GM12878 (cell line): Measurements from ENCODE around the gene ARSJ. TPM values are rescaled to one million over a fixed set of nuclear protein-coding genes. Genes with fewer than 3 reads are reported as not detected.
A peak's percentile ranks its signal among the peaks of the same experiment; 100 is the strongest.

Experiments
- ATAC-seq: fragments of 200-7000 bp; cut with Tn5 transposase; 3 replicates; pipeline ENCODE4 v1.9.1; 2020; ENCODE audit warnings: mild to moderate bottlenecking, moderate library complexity
- BruUV-seq: library from RNA; stranded (reverse); fragments of 400-500 nt; replicated peaks from 2 replicates; lab custom pipeline; 2021; lab: Mats Ljungman, UMichigan
- CTCF ChIA-PET: fragments of 300-600 bp; sonication (Branson Sonifier 250); formaldehyde crosslinking; extraction: SDS; loops from one replicate; lab custom pipeline; 2021; ENCODE audit warnings: inconsistent platforms; lab: Yijun Ruan, JAX
- POLR2A ChIA-PET: fragments of 350-600 bp; formaldehyde crosslinking; extraction: SDS; loops from one replicate; lab custom pipeline; 2021; ENCODE audit warnings: inconsistent platforms; lab: Charles Lee
- RAD21 ChIA-PET: fragments of 300-600 bp; sonication (Branson Sonifier 250); formaldehyde crosslinking; loops from one replicate; lab custom pipeline; 2023; ENCODE audit warnings: antibody characterized with exemption; ENCODE audit not compliant: unreplicated experiment; lab: Charles Lee
- SMC1A ChIA-PET: fragments of 300-600 bp; sonication (Branson Sonifier 250); formaldehyde crosslinking; loops from one replicate; lab custom pipeline; 2023; ENCODE audit not compliant: unreplicated experiment, uncharacterized antibody; lab: Charles Lee
- DNase-seq: peaks from one replicate; pipeline ENCODE4 v3.0.0-alpha.2; 2011; ENCODE audit warnings: low read depth, low spot score
- FAIRE-seq: peaks from 3 replicates; lab custom pipeline; 2011; peaks lifted over from hg19 to GRCh38; lab: Jason Lieb, UNC
- H2AFZ ChIP-seq: 2 replicates; pipeline ENCODE4 v1.6.0; 2011; ENCODE audit warnings: low read depth, low read length, control low read depth; ENCODE audit not compliant: control insufficient read depth
- H3K27ac ChIP-seq: 2 replicates; pipeline ENCODE4 v1.5.1; 2011; ENCODE audit warnings: control low read depth; ENCODE audit not compliant: control insufficient read depth, insufficient read depth
- H3K27me3 ChIP-seq, 2 experiments: replicated peaks in 1 of 2; 2 replicates each; pipeline versions ENCODE4 v1.6.0 to v1.6.1; 2011; ENCODE audit warnings: low read length in 1 of 2; ENCODE audit not compliant: control insufficient read depth in 2 of 2, insufficient read depth in 2 of 2
- H3K36me3 ChIP-seq, 2 experiments: 2 replicates each; pipeline ENCODE4 v1.5.1; 2011; ENCODE audit warnings: low read length in 1 of 2; ENCODE audit not compliant: control insufficient read depth in 2 of 2, insufficient read depth in 2 of 2
- H3K4me1 ChIP-seq: 2 replicates; pipeline ENCODE4 v1.6.1; 2011; ENCODE audit warnings: mild to moderate bottlenecking, low read length, moderate library complexity, mixed read lengths; ENCODE audit not compliant: control insufficient read depth, insufficient read depth
- H3K4me2 ChIP-seq: 2 replicates; pipeline ENCODE4 v1.6.0; 2011; ENCODE audit warnings: control low read depth; ENCODE audit not compliant: control insufficient read depth, insufficient read depth
- H3K4me3 ChIP-seq: fragments of 200-600 bp; sonication (generic); 2 replicates; pipeline ENCODE4 v1.5.1; 2016
- H3K79me2 ChIP-seq: 2 replicates; pipeline ENCODE4 v1.6.0; 2011; ENCODE audit warnings: low read length; ENCODE audit not compliant: control insufficient read depth, insufficient read depth
- H3K9ac ChIP-seq: 2 replicates; pipeline ENCODE4 v1.8.0; 2011; ENCODE audit warnings: low read length, control low read depth, mixed read lengths; ENCODE audit not compliant: control insufficient read depth, insufficient read depth
- H3K9me3 ChIP-seq: replicated peaks from 3 replicates; pipeline ENCODE4 v1.5.1; 2011; ENCODE audit warnings: mild to moderate bottlenecking, low read length; ENCODE audit not compliant: control insufficient read depth, insufficient read depth
- H4K20me1 ChIP-seq: 2 replicates; pipeline ENCODE4 v1.6.0; 2011; ENCODE audit not compliant: control insufficient read depth, insufficient read depth
- WGBS: methylation state at CpG from one replicate; pipeline ENCODE4 v1.1.6; 2016; ENCODE audit warnings: low lambda C conversion rate; ENCODE audit not compliant: insufficient replicate concordance, insufficient coverage; ENCODE audit errors: missing lambda C conversion rate; 5-methylcytosine and 5-hydroxymethylcytosine counted together
- in situ Hi-C: fragments of 300-500 bp; cut with MboI; formaldehyde crosslinking; loops from 9 replicates; pipeline ENCODE4 v1.14.3; 2018; ENCODE audit warnings: mixed read lengths
- intact Hi-C: fragments of 100-400 bp; cut with micrococcal nuclease; formaldehyde crosslinking; loops from one replicate; pipeline ENCODE4 v1.14.2; 2022; ENCODE audit not compliant: unreplicated experiment
- polyA plus RNA-seq, 11 experiments: library from polyadenylated mRNA; depleted of rRNA in 4 of 11; unstranded in 6 of 11; stranded (reverse) in 5 of 11; fragments of >200 nt; fragmentation: Nextera tagmentation in 4 of 11; fragmentation: Illumina TruSeq in 1 of 11; extraction: Ambion mirVana in 4 of 11; extraction: Trizol in 1 of 11; gene quantifications; 1 replicate in 1 of 11; 2 replicates in 10 of 11; pipeline versions ENCODE4 v1.2.1 to v1.2.3, GENCODE V29; 2011 to 2016; ENCODE audit warnings: inconsistent platforms in 2 of 11, missing spikeins in 2 of 11, low read depth in 1 of 11
- total RNA-seq, 4 experiments: library from RNA; depleted of rRNA in 3 of 4; stranded (reverse); fragments of >200 nt in 3 of 4; fragmentation: Illumina TruSeq in 1 of 4; extraction: Trizol in 1 of 4; gene quantifications; 2 replicates each; pipeline versions ENCODE4 v1.2.1 to v1.2.3, GENCODE V29; 2013 to 2021
- TF ChIP-seq, protein P1 (sequence below), 3 experiments: IDR thresholded peaks in 2 of 3; conservative IDR thresholded peaks in 1 of 3; 2 replicates each; pipeline ENCODE4 v1.5.1; 2011; ENCODE audit warnings: low read depth in 3 of 3, low read length in 3 of 3, mild to moderate bottlenecking in 3 of 3, control low read depth in 2 of 3, moderate library complexity in 2 of 3, inconsistent platforms in 1 of 3, mixed read lengths in 1 of 3; ENCODE audit not compliant: control insufficient read depth in 2 of 3, insufficient read depth in 1 of 3; ENCODE audit errors: extremely low read depth in 1 of 3
- TF ChIP-seq, protein P2 (sequence below): fragments of 450-650 bp; formaldehyde crosslinking; IDR thresholded peaks from 2 replicates; pipeline ENCODE4 v1.4.0; 2022; ENCODE audit warnings: mild to moderate bottlenecking, moderate library complexity

Gene ARSJ
- total and polyA plus RNA-seq, 10 of the 15 experiments (the other 5 are each of a cell fraction or from before 2014, with no cell fraction given) = under 0.01 to 0.19 (median 0.04) TPM; not detected in 5

DNA sequence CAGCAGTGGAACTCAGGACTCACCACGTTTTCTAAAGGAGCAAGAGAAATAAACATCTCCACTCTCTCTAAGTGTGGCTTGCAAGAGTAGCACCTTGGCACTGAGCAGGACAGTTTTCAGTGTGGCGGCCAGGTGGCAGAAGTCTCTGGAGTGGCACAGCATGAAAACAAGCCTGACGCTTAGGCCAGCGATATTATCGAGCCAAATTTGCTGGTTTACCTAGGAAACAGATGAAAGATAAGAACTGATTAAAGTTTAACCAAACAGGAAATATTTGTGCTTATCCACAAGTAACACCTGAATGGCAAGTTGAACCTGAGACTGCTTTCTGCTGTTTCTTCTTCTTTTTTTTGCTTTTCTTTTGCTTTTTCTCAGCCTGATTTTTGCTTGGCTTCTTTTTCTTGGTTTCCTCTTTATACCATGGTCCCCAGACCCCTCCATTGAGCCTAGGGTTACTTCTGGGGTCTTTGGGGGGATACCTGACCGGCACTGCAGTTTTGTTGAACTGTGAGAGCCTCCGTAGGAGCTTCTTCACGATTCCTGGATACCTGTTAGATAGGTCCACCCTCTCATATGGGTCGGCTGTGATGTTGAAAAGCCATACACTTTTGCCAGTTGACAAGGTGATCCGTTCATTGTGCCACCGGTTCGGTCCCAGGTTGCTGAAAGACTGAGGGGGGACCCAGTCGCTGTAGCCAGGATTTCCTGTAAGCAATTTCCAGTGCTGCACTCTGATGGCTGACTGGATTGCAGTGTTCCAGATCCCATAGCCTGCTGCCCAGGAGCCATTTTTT lies 77.3 kb downstream of the ARSJ start:
- no TSS peak for BruUV-seq
- H3K27ac ChIP-seq = no peak overlapping the region
- ATAC-seq (no peak), DNase-seq (no peak), FAIRE-seq (peak; percentile 18)
- ChIA-PET POLR2A (no interaction called here), SMC1A (interaction anchor here (3.8 kb wide), 1 partner anchor 77 kb away, joined by 15 read pairs; no protein-coding TSS in a partner anchor), CTCF (no interaction called here), RAD21 (no interaction called here)
- H3K27me3 ChIP-seq = no peaks in the 10 kb centered on the region
- no peaks in the 10 kb centered on the region for H3K36me3 ChIP-seq
- H3K4me1 ChIP-seq = peaks cover 11% of the 10 kb centered on the region
- no peak overlapping the region for H3K4me3 ChIP-seq
- no peaks in the 10 kb centered on the region for H3K79me2 ChIP-seq
- TF ChIP-seq, protein P1, sequence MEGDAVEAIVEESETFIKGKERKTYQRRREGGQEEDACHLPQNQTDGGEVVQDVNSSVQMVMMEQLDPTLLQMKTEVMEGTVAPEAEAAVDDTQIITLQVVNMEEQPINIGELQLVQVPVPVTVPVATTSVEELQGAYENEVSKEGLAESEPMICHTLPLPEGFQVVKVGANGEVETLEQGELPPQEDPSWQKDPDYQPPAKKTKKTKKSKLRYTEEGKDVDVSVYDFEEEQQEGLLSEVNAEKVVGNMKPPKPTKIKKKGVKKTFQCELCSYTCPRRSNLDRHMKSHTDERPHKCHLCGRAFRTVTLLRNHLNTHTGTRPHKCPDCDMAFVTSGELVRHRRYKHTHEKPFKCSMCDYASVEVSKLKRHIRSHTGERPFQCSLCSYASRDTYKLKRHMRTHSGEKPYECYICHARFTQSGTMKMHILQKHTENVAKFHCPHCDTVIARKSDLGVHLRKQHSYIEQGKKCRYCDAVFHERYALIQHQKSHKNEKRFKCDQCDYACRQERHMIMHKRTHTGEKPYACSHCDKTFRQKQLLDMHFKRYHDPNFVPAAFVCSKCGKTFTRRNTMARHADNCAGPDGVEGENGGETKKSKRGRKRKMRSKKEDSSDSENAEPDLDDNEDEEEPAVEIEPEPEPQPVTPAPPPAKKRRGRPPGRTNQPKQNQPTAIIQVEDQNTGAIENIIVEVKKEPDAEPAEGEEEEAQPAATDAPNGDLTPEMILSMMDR (IDR thresholded peaks at IDR 0.05 in 2 of 3, conservative IDR thresholded peaks at IDR 0.05 in 1 of 3; ENCODE audit: control insufficient read depth in 2 of 3, extremely low read depth in 1 of 3, insufficient read depth in 1 of 3, low read depth in 3 of 3, low read length in 3 of 3) = peak in 1 of 3 experiments; percentile 24; a peak in 1 of 6 replicates
- TF ChIP-seq, protein P2, sequence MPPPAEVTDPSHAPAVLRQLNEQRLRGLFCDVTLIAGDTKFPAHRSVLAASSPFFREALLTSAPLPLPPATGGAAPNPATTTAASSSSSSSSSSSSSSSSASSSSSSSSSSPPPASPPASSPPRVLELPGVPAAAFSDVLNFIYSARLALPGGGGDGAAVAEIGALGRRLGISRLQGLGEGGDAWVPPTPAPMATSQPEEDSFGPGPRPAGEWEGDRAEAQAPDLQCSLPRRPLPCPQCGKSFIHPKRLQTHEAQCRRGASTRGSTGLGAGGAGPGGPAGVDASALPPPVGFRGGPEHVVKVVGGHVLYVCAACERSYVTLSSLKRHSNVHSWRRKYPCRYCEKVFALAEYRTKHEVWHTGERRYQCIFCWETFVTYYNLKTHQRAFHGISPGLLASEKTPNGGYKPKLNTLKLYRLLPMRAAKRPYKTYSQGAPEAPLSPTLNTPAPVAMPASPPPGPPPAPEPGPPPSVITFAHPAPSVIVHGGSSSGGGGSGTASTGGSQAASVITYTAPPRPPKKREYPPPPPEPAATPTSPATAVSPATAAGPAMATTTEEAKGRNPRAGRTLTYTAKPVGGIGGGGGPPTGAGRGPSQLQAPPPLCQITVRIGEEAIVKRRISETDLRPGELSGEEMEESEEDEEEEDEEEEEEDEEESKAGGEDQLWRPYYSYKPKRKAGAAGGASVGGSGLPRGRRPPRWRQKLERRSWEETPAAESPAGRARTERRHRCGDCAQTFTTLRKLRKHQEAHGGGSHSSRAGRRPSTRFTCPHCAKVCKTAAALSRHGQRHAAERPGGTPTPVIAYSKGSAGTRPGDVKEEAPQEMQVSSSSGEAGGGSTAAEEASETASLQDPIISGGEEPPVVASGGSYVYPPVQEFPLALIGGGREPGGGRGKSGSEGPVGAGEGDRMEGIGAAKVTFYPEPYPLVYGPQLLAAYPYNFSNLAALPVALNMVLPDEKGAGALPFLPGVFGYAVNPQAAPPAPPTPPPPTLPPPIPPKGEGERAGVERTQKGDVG = no peak
- H3K9ac ChIP-seq = no peak overlapping the region
- in situ Hi-C loops = no loop called here
- H4K20me1 ChIP-seq = no peaks in the 10 kb centered on the region
- 72% methylated on average over 13 of the region's 13 CpGs for WGBS
- no peaks in the 10 kb centered on the region; the same call in 2 of the 3 replicates for H3K9me3 ChIP-seq
- peak overlapping the region; percentile 20 for H2AFZ ChIP-seq
- intact Hi-C loops = loop anchor here (10.0 kb wide), 1 partner anchor 507 kb away; no protein-coding TSS in a partner anchor
- no peak overlapping the region for H3K4me2 ChIP-seq
